K562 (cell line): ENCODE measurements around the gene OPRD1.

Source experiments
- CBFB ChIP-seq: sonication (generic); formaldehyde crosslinking; IDR thresholded peaks from 2 replicates; pipeline ENCODE4 v1.4.0; 2020; ENCODE audit warnings: mild to moderate bottlenecking, missing genetic modification reagents
- CREB1 ChIP-seq, 2 experiments: sonication (generic) in 1 of 2; formaldehyde crosslinking in 1 of 2; IDR thresholded peaks; 2 replicates each; pipeline versions ENCODE4 v1.6.1 to v1.8.0; 2012 to 2022; ENCODE audit warnings: inconsistent platforms in 1 of 2, mild to moderate bottlenecking in 1 of 2, missing genetic modification reagents in 1 of 2, moderate library complexity in 1 of 2
- CTCF ChIP-seq, 3 experiments: IDR thresholded peaks in 2 of 3; conservative IDR thresholded peaks in 1 of 3; 2 replicates each; pipeline ENCODE4 v1.5.1; 2011 to 2012; ENCODE audit warnings: low read length in 3 of 3, mild to moderate bottlenecking in 3 of 3, control low read depth in 2 of 3, improper control_type of control experiment in 1 of 3, inconsistent platforms in 1 of 3, low read depth in 1 of 3, mixed read lengths in 1 of 3, moderate library complexity in 1 of 3; ENCODE audit not compliant: insufficient read depth in 2 of 3
- ETV6 ChIP-seq, 3 experiments: fragments of 150-350 bp in 1 of 3; sonication (generic) in 1 of 3; formaldehyde crosslinking in 1 of 3; IDR thresholded peaks; 2 replicates each; pipeline versions ENCODE4 v1.6.1 to v1.8.0; 2014 to 2022; ENCODE audit warnings: borderline replicate concordance in 2 of 3, low read depth in 2 of 3, antibody characterized with exemption in 1 of 3, low read length in 1 of 3, mild to moderate bottlenecking in 1 of 3, missing genetic modification reagents in 1 of 3

- TF ChIP-seq CTCF (IDR thresholded peaks at IDR 0.05 in 2 of 3, conservative IDR thresholded peaks at IDR 0.05 in 1 of 3; ENCODE audit: insufficient read depth in 2 of 3, low read depth in 1 of 3, low read length in 3 of 3) = no peak
- TF ChIP-seq ETV6 (IDR thresholded peaks at IDR 0.05; ENCODE audit: borderline replicate concordance in 1 of 2, low read depth in 2 of 2, low read length in 1 of 2) = no peak
- TF ChIP-seq ETV6 (CRISPR knock-in tag; IDR thresholded peaks at IDR 0.05; ENCODE audit: borderline replicate concordance) = no peak
- no peak for TF ChIP-seq CREB1 (IDR thresholded peaks at IDR 0.05)
- no peak for TF ChIP-seq CREB1 (CRISPR knock-in tag; IDR thresholded peaks at IDR 0.05)
- no peak for TF ChIP-seq CBFB (CRISPR knock-in tag)
Measured at GRCh38 chr1:28888915-28889314, 76.9 kb downstream of the OPRD1 start.
